Fibroblast of lung (primary cell): Measurements from ENCODE around the gene SPATA19.

Experiments used
- CTCF ChIP-seq, 2 donors: IDR thresholded peaks in 1 of 2; conservative IDR thresholded peaks in 1 of 2; 1 replicate in 1 of 2; 2 replicates in 1 of 2; pipeline ENCODE4 v1.5.1; 2011 to 2012; ENCODE audit warnings: low read length in 2 of 2, control low read depth in 1 of 2, inconsistent platforms in 1 of 2, low read depth in 1 of 2, mild to moderate bottlenecking in 1 of 2
- EZH2 ChIP-seq: IDR thresholded peaks from 2 replicates; pipeline ENCODE4 v1.5.1; 2012; ENCODE audit warnings: low read length, control low read depth, mild to moderate bottlenecking; ENCODE audit errors: missing control alignments

- TF ChIP-seq CTCF (conservative IDR thresholded peaks at IDR 0.05 in 1 of 2, IDR thresholded peaks at IDR 0.05 in 1 of 2; ENCODE audit: low read depth in 1 of 2, low read length in 2 of 2) (no peak), EZH2 (no peak)
Observed at GRCh38 chr11:133826866-133827265, 18.4 kb downstream of the SPATA19 start.
